Measurements from ENCODE around the gene TRAP1. TPM values are rescaled to one million over a fixed set of nuclear protein-coding genes. Genes with fewer than 3 reads are reported as not detected.

Gene TRAP1
- total RNA-seq, 1 donor from 2014 or later: 94.3 TPM

DNA sequence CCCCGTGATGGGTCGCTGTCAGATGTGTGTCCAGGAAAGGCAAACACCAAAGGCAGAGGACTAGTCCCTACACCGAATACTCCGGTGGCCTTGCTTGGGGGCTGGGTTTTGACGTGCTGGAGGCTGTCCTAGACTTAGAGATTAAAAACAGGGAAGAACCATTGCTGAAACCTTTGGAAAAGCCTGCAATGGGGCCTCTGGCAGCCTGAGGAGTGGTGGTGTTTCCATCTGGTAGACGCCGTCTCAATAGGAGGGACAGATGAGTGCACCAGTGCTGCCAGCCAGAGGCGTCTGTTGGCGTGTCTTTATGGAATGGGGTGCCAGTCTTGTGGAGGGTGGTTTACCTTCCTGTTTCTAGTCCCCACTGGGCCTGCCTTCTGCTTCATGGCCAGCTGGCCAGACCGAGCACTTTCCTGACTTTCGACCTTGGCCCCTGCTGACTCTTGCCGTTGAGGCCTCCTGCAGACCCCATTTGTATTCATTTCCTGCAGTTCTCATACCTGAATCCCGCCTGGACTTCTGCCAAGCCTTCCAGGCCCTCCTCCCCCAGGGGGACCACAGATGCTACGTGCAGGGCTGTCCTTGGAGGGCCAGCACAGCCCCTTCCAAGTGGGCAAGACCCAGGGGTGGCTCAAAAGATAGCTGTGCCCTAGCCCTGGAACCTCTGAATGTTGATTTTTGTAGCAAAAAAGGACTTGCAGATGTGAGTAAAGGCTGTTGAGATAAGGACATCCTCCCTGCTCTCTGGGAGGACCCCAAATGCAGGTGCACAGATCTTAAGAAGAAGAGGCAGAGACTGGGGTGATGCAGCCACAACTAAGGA, 64.7 kb downstream of the TRAP1 start:
- TF ChIP-seq, protein P1, sequence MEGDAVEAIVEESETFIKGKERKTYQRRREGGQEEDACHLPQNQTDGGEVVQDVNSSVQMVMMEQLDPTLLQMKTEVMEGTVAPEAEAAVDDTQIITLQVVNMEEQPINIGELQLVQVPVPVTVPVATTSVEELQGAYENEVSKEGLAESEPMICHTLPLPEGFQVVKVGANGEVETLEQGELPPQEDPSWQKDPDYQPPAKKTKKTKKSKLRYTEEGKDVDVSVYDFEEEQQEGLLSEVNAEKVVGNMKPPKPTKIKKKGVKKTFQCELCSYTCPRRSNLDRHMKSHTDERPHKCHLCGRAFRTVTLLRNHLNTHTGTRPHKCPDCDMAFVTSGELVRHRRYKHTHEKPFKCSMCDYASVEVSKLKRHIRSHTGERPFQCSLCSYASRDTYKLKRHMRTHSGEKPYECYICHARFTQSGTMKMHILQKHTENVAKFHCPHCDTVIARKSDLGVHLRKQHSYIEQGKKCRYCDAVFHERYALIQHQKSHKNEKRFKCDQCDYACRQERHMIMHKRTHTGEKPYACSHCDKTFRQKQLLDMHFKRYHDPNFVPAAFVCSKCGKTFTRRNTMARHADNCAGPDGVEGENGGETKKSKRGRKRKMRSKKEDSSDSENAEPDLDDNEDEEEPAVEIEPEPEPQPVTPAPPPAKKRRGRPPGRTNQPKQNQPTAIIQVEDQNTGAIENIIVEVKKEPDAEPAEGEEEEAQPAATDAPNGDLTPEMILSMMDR (IDR thresholded peaks at IDR 0.05; ENCODE audit: insufficient read depth, low read length, poor library complexity, severe bottlenecking): no peak
- no peaks in the 10 kb centered on the region for H3K27me3 ChIP-seq (ENCODE audit: control insufficient read depth, insufficient read depth, low read length)
- no peak overlapping the region for H3K4me3 ChIP-seq (ENCODE audit: low read depth, low read length)
- DNase-seq (ENCODE audit: low read depth): no peak
- H3K36me3 ChIP-seq (ENCODE audit: control insufficient read depth, insufficient read depth, low read length): peaks cover 1% of the 10 kb centered on the region

DNA sequence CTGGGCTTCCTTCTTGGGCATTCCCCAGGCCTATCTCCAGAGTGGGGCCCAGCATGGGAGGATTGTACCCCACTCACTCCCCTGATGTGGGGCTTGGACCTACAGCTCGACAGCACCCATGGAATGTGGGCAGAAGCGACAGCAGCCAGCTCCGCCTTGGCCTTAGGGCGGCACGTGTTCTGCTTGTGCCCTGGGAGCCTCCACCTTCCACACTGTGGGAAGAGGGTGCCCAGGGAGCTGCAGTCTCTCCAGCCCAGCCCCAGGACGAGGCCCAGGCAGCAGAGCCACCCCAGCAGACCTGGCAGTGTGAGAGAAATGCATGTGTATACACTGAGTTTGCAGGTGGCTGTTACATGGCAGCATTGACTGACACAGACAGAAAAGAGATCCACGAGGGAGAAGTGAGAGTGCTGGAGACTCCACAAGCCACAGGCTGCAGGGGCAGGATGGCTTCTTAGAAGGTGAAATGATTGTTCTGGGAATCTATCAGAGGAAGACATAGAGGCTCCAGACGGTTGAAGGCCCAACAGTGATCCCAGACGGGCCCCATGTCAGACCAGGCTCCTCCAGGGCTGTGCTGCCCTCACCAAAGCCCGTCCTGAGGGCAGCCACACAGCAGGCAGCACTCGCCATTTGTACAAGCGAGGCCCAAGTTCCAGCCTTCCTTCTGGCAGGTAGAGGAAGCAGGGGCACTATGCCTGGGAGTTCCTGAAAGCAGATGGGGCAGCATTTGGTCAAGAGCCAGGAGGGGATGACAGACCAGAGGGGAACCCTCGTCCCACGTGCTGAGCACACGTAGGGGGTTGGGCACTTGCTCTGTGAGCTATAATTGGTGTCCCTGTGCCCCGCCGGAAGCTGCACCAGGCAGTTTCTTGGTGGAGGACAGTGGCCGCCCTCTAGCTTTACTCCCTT, 65.6 kb downstream of the TRAP1 start:
- no peak overlapping the region for H3K4me3 ChIP-seq (ENCODE audit: low read depth, low read length)
- no peak for DNase-seq (ENCODE audit: low read depth)
- peaks cover 1% of the 10 kb centered on the region for H3K36me3 ChIP-seq (ENCODE audit: control insufficient read depth, insufficient read depth, low read length)
- TF ChIP-seq, protein P1 (IDR thresholded peaks at IDR 0.05; ENCODE audit: insufficient read depth, low read length, poor library complexity, severe bottlenecking): no peak
- no peaks in the 10 kb centered on the region for H3K27me3 ChIP-seq (ENCODE audit: control insufficient read depth, insufficient read depth, low read length)

DNA sequence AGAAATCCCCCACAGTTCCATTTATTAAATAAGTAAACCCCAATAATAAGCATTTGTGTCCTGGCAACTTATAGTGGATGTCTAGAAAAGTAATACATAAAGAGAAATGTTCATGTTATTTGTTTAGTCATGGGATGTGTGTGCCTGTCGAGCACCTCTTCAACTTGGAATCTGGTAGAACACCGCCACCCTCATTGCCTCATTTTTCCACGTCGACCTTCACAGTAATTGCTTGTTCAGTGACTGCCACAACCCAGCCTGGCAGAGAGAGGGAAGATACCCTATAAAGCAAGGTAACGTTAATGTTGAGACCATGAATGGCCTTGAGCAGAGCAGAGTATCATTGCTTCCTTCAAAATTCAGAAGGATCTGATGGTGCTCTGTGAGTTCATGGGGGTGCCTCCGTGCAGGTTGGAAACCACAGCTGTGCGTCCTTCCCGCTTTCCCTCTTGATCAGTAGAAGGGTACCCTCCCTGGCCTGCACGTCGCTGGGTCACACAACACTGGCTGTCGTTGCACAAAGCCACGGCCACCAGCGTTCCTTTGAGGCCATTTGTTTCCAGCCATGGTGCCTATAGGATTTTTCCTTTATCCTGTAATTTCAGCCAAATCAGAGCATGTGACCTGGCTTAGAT, 66.6 kb downstream of the TRAP1 start:
- TF ChIP-seq, protein P1 (IDR thresholded peaks at IDR 0.05; ENCODE audit: insufficient read depth, low read length, poor library complexity, severe bottlenecking): no peak
- no peak for DNase-seq (ENCODE audit: low read depth)
- Histone ChIP-seq H3K36me3 (ENCODE audit: control insufficient read depth, insufficient read depth, low read length) (peaks cover 1% of the 10 kb centered on the region), H3K27me3 (ENCODE audit: control insufficient read depth, insufficient read depth, low read length) (no peaks in the 10 kb centered on the region), H3K4me3 (ENCODE audit: low read depth, low read length) (no peak overlapping the region)

DNA sequence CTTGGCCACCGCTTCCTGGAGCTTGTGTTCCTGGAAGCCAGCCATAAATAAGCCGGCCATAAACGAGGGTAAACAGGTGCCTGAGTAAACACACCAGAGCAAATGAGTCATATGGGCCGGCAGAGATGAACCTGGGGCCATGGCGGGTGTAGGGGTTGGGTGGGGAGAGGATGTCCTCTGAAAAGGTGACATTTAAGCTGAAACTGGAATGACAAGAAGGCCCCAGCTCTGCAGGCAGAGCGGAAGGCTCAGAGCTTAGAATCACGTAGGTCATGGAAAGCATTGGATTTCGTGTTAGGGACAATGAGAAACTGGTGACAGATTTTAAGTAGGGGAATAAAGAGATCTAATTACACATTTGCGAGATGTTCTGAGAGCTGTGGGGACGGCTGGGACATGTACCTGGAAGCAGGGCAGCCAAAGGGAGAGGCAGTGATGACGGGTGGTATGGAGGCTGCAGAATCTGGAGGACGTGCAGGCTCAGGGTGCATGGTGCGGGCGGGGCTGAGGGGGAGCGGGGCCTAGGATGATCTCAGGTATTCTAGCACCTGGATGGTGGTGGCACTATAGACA, 70.9 kb downstream of the TRAP1 start:
- H3K4me3 ChIP-seq (ENCODE audit: low read depth, low read length): no peak overlapping the region
- TF ChIP-seq, protein P1 (IDR thresholded peaks at IDR 0.05; ENCODE audit: insufficient read depth, low read length, poor library complexity, severe bottlenecking): no peak
- no peaks in the 10 kb centered on the region for H3K36me3 ChIP-seq (ENCODE audit: control insufficient read depth, insufficient read depth, low read length)
- DNase-seq (ENCODE audit: low read depth): no peak
- H3K27me3 ChIP-seq (ENCODE audit: control insufficient read depth, insufficient read depth, low read length): no peaks in the 10 kb centered on the region

DNA sequence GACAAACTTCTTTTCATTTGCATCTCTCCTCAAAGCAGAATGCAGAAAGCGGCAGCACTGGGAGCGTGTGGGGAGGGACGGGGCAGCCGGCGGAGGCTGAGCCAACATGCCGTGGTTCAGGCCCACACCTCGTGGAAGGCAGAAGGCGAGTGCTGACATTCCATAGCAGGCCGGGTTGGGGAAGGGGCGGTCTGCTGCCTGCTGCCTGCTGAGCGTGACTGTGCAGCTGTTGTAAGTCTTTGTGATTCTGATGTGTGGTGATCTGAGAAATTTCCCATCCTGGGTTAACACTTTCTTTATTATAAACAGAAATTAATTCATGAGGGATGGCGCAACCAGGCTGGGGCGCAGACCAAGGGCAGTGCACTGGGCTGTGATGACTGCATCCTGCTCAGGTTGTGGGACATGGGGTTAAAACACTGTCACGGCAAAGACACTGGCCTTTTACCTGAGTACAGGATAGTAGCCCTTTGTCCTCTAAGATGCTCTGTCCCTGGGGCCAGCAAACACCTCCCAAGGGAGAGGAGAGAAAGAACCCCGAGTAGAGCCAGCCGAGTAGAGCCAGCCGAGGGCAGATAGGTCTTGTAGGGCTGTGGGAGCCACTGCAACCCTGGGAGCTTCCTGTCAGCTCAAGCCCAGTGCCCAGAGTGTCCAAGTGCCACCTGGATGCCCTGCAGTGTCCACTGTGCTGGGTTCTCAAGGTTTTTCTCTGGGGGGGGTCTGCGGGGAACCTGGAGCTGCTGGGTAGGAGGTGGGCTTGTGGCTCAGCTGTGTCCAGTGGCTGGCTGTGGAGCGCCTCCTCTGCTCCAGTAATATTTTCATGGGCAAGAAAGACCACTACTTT, 71.6 kb downstream of the TRAP1 start:
- TF ChIP-seq, protein P1 (IDR thresholded peaks at IDR 0.05; ENCODE audit: insufficient read depth, low read length, poor library complexity, severe bottlenecking): no peak

More for the DNA sequence above, 71.6 kb downstream of the TRAP1 start:
- Histone ChIP-seq H3K36me3 (ENCODE audit: control insufficient read depth, insufficient read depth, low read length) (peaks cover 2% of the 10 kb centered on the region), H3K4me3 (ENCODE audit: low read depth, low read length) (no peak overlapping the region), H3K27me3 (ENCODE audit: control insufficient read depth, insufficient read depth, low read length) (no peaks in the 10 kb centered on the region)
- DNase-seq (ENCODE audit: low read depth): no peak

Measured in kidney epithelial cell (primary cell).